HPDE6-E6E7 (cell line): Measurements from ENCODE around the gene MED15.
"Not testable (repeated sequence)": the region's sequence is repeated elsewhere in the genome, so short reads cannot be mapped to it uniquely, and the experiment has no call there.

Experiments
- DNase-seq: peaks from one replicate; pipeline ENCODE4 v3.0.0; 2011; ENCODE audit warnings: missing footprints; ENCODE audit errors: extremely low spot score

MED15 gene, protein sequence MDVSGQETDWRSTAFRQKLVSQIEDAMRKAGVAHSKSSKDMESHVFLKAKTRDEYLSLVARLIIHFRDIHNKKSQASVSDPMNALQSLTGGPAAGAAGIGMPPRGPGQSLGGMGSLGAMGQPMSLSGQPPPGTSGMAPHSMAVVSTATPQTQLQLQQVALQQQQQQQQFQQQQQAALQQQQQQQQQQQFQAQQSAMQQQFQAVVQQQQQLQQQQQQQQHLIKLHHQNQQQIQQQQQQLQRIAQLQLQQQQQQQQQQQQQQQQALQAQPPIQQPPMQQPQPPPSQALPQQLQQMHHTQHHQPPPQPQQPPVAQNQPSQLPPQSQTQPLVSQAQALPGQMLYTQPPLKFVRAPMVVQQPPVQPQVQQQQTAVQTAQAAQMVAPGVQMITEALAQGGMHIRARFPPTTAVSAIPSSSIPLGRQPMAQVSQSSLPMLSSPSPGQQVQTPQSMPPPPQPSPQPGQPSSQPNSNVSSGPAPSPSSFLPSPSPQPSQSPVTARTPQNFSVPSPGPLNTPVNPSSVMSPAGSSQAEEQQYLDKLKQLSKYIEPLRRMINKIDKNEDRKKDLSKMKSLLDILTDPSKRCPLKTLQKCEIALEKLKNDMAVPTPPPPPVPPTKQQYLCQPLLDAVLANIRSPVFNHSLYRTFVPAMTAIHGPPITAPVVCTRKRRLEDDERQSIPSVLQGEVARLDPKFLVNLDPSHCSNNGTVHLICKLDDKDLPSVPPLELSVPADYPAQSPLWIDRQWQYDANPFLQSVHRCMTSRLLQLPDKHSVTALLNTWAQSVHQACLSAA

DNA sequence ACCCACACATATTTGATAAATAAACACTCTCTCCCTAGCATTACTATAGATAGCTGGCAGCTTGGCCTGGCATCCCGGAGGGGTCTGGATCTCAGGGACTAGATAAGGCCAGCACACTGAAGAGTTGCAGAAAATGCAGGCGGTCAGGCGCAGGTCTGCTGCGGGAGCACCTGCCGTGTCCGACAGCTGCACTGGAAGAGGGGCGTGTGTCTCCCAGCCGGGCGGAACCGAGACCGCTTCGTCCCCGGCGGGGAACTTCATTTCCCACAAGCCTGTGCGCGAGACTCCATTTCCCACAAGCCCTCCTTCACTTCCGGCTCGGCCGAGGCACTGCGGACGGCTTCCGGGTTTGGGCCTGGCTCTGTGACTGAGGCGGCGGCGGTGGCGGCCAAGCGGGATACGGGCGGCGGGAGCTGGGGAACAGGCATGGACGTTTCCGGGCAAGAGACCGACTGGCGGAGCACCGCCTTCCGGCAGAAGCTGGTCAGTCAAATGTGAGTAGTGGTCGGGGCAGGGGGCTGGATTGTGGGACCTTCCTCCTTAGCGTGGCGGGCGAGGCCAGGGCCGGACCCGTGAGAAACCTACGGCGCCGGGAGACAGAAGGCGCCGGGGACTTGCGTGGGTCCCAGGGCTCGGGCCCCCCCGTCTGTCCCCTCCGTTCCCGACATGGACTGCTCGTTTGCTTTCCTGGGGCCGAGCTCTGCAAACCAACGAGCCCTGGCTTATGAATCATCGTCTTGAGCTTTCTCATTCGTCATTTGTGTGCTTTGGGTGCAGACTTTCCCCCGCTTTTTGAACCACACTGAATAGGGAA is at the start of gene MED15:
MED15 (plus strand) TSS at position 358 of the 814 bp plus-strand sequence; CDS start at position 427, 69 bp downstream.
- no peak for DNase-seq

GRCh38 chr22:20458530-20459151 is 48.8 kb upstream of the MED15 start:
- no peak for DNase-seq

- DNase-seq = no peak
Observed at GRCh38 chr22:20459152-20459542, 48.3 kb upstream of the MED15 start.

DNA sequence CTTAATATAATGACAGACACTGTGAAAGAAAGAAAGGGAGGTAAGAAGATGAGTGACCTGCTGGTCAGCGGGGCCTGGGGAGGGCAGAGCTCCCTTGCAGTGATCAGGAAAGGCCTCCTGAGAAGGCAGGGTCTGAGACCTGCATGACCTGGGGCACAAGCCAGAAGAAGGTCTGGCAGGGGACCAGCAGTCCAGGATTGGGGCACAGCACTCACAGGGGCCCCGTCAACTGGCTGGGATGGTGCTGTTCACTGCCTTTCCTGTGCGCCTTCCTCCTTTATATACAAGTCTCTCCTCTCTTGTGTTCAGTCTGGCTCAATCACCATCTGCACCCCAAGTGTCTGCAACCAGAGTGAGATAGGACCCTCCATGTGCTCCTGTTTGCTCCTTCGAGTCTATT is 47.5 kb upstream of the MED15 start:
- no peak for DNase-seq

DNA sequence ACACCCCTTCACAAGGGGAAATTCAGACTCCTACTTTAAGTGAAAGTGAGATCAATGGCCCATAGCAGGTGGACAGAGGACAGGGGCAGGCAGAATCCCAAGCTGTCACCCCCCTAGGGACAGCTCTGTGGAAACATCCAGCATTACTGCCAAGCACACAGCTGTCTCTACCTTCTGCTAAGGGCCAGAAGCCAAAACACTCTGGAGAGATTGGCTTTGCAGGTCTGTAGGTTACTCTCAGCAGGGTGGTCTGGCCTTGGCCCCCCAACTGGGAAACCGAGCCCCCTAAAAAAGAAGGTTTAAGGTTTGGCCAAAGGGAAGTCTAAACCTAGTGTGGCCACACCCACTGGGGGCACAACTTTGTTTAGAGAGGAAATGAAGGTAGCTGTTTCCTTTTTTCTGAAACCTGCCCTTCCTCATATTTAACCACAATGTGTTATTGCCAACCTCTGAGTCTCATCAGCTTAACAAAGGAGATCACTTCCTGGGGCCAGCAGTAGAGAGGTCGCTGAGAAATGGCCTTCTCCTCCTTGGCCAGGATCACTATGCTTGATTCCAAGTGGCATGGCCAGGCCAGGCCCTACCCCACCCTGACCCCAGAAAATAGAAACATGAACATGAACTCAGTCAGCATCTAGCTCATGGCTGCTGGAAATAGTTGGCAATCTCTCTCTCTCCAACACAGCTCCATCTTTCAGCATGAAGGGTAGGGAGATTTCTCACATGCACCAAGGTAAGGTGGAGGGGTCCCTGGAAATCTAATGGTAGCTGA is 43.9 kb upstream of the MED15 start:
- no peak for DNase-seq

DNA sequence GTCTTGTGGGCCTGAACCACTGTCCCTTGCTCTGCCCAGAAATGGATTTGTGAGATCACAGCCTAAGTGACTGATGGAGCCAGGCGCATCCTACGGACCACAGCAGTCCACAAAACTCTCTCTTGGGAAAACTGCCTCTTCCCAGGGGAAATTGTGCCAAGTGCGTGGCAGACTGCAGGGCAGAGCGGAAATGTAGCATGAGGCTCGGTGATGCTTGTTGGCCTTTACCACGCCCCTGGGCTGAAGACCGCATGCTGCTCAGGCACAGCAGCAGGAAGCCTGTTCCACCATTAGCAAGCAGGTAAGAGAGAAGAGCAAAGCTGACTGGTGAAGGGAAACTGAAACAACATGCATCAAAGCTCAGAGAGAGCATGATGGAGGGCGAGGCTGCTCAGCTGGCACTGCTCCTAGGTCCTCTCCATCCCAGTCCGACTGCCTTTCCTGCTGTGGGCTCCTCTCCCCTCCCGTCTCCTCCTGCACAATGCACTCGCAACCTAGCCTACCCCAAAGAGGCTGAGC is 43.3 kb upstream of the MED15 start:
- DNase-seq = no peak

DNA sequence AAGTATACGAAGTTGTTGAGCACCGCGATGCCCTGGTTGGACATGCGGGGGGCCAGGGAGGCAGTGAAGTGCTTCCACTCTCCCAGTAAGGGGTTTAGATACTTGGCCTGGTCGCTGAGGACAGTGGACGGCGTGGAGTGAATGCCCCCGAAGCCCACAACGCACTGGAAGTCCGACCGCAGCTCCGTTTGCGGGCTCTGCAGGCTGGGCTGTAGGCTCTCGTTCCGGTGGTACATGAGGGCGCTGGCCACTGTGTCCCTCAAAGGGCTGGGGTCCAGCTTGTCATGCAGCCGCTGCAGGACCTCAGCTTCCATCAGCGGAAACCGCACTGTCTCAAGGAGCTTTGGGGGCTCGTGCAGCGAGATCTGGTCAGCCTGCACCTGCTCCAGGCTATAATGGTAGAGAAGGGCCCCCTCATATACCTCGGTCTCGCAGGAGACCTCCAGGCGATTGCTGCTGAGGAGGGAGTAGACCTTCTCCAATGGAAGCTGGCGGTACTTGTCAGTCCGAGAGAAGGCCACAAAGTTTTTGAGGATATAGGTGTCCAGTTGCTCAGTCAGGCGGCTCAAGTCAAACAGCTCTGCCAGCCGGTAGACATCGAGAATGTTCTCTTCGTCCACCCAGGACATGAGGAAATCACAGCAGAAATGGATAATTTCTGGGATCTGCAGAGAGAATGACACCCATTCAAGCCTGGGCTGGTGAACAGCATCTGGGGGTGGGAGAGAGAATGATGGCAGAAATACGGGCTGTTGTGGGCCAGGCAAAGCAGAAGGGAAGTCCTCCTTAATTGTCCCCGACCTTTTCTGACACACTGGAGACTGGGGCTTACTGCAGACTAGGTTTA is 42.3 kb upstream of the MED15 start:
- no peak for DNase-seq

DNA sequence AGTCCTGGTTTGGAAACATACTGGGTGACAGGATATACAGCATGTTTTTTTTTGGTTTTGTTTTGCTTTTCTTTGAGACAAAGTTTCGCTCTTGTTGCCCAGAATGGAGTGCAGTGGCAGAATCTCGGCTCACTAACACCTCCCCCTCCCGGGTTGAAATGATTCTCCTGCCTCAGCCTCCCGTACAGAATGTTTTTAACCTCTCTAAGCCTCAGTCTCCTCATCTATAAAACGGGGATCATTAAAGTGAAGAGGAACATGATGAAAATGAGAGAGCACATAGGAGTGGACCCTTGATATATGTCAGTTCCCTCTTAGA is 41.7 kb upstream of the MED15 start:
- DNase-seq = no peak

DNA sequence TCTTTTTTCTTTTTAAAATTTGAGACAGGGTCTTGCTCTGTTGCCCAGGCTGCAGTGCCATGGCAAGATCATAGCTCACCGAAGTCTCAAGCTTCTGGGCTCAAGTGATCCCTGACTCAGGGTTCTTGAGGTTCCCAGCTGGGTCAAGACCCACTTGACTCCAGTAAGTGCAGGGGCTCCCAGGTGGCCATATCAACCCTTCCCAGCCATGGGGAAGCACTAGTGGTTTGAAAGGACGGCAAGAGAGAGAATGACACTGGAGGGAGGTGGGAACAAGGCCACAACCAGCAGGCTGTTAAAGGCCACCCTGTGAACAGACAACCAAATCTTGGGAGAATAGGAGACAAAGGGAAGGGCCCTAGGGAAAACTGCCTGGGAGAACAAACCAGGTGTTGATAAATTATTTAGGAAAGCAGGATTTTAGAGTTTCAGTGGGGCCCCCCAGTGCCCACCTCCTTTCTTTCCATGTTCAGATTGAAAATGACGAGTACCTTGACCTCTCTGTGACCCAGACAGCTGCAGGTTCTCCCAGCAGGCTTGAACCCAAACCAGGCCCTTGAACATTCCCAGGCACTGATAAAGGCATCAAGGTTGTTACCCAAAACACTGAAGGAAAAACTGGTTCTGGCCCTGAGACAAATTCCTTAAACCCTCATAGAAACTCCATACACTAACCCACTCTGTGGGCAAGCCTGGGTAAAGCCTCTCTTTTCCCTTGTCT is 40.6 kb upstream of the MED15 start:
- DNase-seq = no peak

GRCh38 chr22:20469110-20469868 is 38.1 kb upstream of the MED15 start:
- no peak for DNase-seq

GRCh38 chr22:20470525-20470924 is 36.9 kb upstream of the MED15 start:
- not testable (repeated sequence) for DNase-seq

- no peak for DNase-seq
Observed at GRCh38 chr22:20471126-20471833, 36.1 kb upstream of the MED15 start.

DNA sequence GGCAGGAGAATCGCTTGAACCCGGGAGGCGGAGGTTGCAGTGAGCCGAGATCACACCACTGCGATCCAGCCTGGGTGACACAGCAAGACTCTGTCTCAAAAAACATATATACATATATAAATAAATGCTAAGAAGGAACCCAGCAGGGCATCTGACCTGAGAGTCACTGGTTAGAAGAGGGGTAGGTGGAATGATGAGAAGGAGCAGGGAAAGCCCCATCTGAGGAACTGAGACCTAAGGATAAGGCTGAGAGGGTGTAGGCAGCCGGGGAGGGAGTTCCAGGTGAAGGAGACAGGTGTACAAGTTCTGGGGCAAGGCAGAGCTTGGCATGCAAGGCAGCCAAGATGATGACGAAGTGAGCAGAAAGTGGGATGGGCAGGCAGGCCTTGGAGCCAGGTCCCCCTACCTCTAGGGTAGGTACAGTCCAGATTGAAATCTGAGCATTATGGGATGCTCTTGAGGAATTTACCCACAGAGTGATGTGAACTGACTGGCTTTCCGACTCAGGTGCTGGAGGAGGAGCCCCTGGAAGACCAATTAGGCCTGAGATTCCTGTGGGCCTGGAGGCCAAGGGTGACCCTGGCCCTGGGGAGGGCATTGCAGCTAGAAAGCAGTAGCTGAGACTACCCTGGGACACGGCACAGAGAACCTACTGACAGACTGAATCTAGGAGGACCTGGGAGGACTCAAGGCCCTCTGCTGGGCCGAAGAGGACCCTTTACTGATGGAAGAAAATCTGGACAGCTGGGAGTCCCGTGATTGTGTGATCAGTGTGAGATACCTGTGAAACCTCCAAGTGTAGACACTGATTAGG is 34.6 kb upstream of the MED15 start:
- no peak for DNase-seq

DNA sequence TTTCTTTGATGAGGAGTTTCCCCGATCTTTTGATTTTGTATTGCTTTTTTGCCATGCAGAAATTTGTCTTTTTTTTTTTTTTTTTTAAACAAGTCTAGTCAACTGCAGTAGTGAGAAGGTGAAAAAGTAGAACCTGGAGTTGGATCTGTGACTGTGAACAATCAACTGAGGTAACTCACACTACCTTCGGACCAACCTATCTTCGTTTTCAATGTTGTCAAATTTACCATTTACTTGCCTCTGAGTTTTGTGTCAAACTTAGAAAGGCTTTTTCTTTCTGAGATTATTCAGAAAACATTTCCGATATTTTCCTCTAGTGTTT is 32.3 kb upstream of the MED15 start:
- DNase-seq = no peak

DNA sequence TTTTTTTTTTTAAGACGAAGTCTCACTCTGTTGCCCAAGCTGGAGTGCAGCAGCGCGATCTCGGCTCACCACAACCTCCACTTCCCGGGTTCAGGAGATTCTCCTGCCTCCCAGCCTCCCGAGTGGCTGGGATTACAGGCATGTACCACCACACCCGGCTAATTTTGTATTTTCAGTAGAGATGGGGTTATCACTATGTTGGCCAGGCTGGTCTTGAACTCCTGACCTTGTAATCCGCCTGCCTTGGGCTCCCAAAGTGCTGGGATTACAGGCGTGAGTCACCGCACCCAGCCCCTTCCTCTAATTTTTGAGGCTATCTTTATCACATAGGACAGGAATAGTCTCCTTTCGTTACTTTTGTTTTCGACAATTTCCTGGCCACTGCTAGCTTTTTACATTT is 31.8 kb upstream of the MED15 start:
- not testable (repeated sequence) for DNase-seq

DNA sequence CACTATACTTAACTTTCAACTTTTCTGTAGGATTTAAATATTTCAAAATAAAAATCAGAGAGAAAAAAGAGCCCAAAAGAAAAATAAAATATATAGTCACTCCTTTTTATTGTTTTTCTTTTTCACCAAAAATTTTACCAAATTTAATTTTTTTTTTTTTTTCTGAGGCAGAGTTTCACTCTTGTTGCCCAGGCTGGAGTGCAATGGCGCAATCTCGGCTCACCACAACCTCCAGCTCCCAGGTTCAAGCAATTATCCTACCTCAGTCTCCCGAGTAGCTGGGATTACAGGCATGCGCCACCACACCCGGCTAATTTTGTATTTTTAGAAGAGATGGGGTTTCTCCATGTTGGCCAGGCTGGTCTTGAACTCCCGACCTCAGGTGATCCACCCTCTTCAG is 29.4 kb upstream of the MED15 start:
- DNase-seq = not testable (repeated sequence)

- DNase-seq = no peak
Observed at GRCh38 chr22:20479612-20480196, 27.7 kb upstream of the MED15 start.
